ENCODE results near the gene ZBTB25.
A peak's percentile ranks its signal among the peaks of the same experiment; 100 is the strongest.

The ZBTB25 gene

GRCh38 chr14:64467566-64467965 lies 36.1 kb downstream of the ZBTB25 start:
- in situ Hi-C loops (cut with HindIII; ENCODE audit: low sequenced_read_pairs), result no loop called here
- TF ChIP-seq CTCF (IDR thresholded peaks at IDR 0.05; ENCODE audit: low read depth, low read length), result no peak
- no peak for DNase-seq (ENCODE audit: low read depth, low spot score)
- no peak overlapping the region for H3K4me3 ChIP-seq (ENCODE audit: low read depth, low read length)

GRCh38 chr14:64467101-64467500 lies 36.5 kb downstream of the ZBTB25 start:
- in situ Hi-C loops (cut with HindIII; ENCODE audit: low sequenced_read_pairs), result no loop called here
- TF ChIP-seq CTCF (IDR thresholded peaks at IDR 0.05; ENCODE audit: low read depth, low read length), result no peak
- no peak overlapping the region for H3K4me3 ChIP-seq (ENCODE audit: low read depth, low read length)
- no peak for DNase-seq (ENCODE audit: low read depth, low spot score)

- in situ Hi-C loops (cut with HindIII; ENCODE audit: low sequenced_read_pairs), result no loop called here
- peak overlapping the region; percentile 74 for H3K4me3 ChIP-seq (ENCODE audit: low read depth, low read length)
- DNase-seq (ENCODE audit: low read depth, low spot score), result peak; percentile 60
- peak; percentile 45 for TF ChIP-seq CTCF (IDR thresholded peaks at IDR 0.05; ENCODE audit: low read depth, low read length)
Observed at GRCh38 chr14:64465831-64466554, 37.6 kb downstream of the ZBTB25 start.

GRCh38 chr14:64465191-64465822 lies 38.3 kb downstream of the ZBTB25 start, which contains the start of gene AKAP5:
TSS of gene AKAP5 (plus strand) at chr14:64465499. CDS start at chr14:64468395, 2,896 bp downstream.
- in situ Hi-C loops (cut with HindIII; ENCODE audit: low sequenced_read_pairs), result no loop called here
- DNase-seq (ENCODE audit: low read depth, low spot score), result peak; percentile 23
- H3K4me3 ChIP-seq (ENCODE audit: low read depth, low read length), result peak within 1 kb of the TSS; percentile 74
- TF ChIP-seq CTCF (IDR thresholded peaks at IDR 0.05; ENCODE audit: low read depth, low read length), result no peak

- in situ Hi-C loops (cut with HindIII; ENCODE audit: low sequenced_read_pairs), result no loop called here
- TF ChIP-seq CTCF (IDR thresholded peaks at IDR 0.05; ENCODE audit: low read depth, low read length), result no peak
- DNase-seq (ENCODE audit: low read depth, low spot score), result no peak
- H3K4me3 ChIP-seq (ENCODE audit: low read depth, low read length), result peak overlapping the region; percentile 74
Observed at GRCh38 chr14:64464651-64465050, 39.0 kb downstream of the ZBTB25 start.

- no peak for TF ChIP-seq CTCF (IDR thresholded peaks at IDR 0.05; ENCODE audit: low read depth, low read length)
- in situ Hi-C loops (cut with HindIII; ENCODE audit: low sequenced_read_pairs), result no loop called here
- H3K4me3 ChIP-seq (ENCODE audit: low read depth, low read length), result no peak overlapping the region
- DNase-seq (ENCODE audit: low read depth, low spot score), result no peak
Observed at GRCh38 chr14:64463873-64464272, 39.8 kb downstream of the ZBTB25 start.
